Cardiac septum (tissue), 1 donor: ENCODE measurements around the gene DHX58. TPM values are rescaled to one million over a fixed set of nuclear protein-coding genes. Genes with fewer than 3 reads are reported as not detected.
A peak's percentile ranks its signal among the peaks of the same experiment; 100 is the strongest.

Experiments used
- DNase-seq: peaks from one replicate; pipeline ENCODE4 v3.0.0-alpha.2; 2020; ENCODE audit warnings: low spot score
- intact Hi-C: fragments of 100-400 bp; cut with DNase I; formaldehyde crosslinking; loops from one replicate; pipeline ENCODE4 v1.14.0; 2022
- total RNA-seq: library from RNA; stranded (reverse); fragmentation: NEBNext Ultra II Directional; extraction: Animal tissue kit (Norgen Biotek cat#: 25700); gene quantifications from one replicate; pipeline ENCODE4 v1.2.1, GENCODE V29; 2021
- donor health status: DM: no; HTN: no; CAD: no.

Gene DHX58
- total RNA-seq, 1 donor from 2014 or later = 4.5 TPM

DNA sequence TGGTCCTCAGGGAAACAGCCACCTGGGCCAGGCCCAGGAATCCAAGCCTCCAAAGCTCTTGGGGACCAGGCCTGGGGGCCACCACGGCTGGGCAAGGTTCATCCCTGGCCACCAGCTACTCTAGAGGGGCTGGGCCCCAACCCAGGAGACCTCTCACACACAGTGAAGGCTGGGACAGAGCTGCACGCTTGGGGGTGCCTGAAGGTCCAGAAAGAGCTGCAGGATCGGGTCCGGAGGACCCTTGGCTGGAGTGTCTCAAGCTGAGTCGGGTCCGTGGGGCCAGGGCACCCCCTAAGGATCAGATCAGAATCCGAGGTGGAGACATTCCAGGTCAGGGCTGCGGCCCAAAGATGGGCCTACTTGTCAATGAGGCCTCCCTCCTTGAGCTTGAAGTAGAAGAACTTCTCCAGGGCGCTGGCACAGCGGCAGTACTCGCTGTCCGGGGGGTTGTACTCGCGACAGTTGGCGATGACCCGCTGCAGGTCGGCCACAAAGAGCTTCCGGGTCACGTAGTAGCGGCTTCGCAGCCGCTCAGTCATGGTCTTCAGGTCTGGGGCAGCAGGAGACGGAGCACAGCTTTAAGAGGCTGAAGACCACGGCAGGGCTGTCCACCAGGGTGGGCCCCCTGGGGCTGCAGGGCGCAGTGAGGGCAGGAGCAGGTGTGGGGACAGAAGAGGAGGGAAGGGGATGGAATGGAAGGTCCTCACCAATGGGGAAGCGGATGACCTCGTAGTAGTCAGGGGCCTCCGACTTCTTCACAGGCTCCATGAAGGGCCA is 967 bp upstream of the DHX58 start:
- no peak for DNase-seq
- intact Hi-C loops = no loop called here

DNA sequence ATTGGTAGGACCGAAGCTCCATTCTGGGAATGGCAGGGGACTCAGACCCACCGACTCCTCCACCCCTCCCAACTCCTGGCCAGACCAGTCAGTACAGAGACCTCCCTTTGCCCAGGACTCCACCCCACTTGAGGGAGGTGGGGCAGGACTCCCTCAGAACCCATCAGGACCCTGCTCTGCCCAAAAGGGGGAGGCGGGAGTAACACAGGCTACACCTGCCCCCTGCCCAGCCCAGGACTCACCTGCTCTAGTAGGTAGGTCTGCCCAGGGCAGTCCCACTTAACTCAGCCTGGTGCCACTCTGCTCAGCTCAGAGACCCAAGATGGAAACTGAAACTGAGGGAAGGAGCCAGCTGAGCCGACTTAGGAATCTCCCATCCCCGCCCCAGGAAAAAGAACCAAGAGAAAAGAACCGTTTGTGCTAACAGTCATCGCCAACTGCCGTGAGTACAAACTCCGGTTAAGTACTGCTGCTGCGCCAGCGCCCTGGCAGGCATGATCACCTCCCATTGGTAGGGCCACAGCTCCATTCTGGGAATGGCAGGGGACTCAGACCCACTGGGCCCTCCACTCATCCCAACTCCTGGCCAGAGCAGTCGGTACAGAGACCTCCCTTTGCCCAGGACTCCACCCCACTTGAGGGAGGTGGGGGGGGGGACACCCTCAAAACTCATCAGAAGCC is 503 bp downstream of the DHX58 start:
- no peak for DNase-seq
- intact Hi-C loops = no loop called here

DNA sequence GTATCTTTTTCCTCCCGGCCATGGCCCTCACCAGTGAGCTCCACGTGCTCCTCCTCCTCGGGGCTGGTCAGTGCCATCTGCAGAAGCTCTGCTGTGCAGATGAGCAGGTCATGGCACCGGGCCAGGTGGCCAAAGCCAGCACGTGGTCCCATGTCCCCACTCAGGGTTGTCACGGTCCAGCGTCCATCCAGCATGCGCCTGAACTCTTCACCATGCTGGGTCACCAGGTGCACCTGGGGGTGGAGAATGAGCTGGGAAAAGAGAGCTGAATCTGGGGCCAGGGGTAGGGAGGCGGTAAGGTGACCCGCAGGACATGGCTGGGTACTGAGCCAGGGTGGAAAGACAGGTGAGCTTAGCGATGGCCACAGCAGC is 1.3 kb downstream of the DHX58 start:
- intact Hi-C loops = no loop called here
- DNase-seq = no peak

DNA sequence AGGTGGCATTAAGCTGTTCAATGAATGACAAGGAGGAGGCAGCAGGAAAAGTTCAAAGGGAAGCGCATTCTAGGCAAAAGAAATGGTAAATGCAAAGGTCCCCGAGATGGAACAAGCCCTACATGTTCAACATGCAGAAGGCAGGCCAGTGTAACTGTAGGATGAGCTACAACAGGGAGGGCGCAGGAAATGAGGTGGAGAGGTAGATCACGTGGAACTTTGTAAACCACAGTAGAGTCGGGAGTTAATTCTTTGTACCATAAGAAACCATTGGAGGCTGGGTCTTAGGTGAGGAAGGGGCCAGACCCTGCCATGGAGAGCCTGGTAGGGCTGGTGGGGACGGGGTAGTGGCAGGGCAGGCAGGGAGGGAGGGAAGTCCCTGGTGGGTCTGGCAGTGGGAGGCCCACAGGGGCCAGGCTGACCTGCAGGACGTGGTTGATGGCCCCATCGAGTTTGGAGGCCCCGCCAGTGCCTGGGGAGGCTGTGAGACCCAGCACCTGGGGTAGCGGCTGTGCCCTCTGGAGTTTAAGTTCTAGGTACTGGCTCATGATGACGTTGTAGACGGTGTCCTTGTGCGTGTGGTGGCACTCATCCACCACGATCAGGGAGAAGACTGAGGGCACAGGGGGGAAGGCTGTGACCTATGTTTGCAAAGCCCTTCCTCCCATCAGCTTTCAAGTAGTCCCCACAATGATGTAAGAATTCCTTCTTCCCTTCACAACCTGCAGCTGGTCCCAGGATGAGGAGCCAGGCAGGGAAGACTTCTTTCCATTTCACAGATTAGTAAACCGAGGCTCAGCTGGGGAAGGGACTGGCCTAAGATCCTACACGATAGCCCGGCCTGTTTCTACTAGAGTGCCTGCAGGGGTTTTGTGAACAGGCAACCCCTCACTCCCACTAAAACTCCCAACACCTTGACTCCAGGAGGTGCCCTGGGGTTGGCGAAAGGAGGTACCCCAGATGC is 1.9 kb downstream of the DHX58 start:
- DNase-seq = no peak
- intact Hi-C loops = no loop called here

DNA sequence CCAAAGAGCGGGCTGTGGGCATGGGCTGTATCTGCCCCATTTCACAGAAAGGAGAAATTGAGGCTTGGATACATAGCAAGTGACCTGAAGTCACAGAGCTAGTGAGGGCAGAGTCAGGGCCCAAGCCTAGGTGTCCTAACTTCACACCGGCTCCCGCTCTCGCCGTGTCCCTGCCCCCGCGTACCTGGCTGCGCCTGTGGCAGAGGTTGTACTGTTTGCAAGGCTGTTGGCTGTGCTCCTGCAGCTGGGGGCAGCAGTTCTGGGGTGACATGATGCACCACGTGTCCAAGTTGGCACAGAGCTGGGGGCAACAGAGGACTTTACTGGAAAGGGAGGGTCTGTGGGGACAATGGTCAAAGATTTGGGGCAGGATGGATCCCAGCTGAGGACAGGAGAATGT is 3.4 kb downstream of the DHX58 start:
- intact Hi-C loops = no loop called here

DNA sequence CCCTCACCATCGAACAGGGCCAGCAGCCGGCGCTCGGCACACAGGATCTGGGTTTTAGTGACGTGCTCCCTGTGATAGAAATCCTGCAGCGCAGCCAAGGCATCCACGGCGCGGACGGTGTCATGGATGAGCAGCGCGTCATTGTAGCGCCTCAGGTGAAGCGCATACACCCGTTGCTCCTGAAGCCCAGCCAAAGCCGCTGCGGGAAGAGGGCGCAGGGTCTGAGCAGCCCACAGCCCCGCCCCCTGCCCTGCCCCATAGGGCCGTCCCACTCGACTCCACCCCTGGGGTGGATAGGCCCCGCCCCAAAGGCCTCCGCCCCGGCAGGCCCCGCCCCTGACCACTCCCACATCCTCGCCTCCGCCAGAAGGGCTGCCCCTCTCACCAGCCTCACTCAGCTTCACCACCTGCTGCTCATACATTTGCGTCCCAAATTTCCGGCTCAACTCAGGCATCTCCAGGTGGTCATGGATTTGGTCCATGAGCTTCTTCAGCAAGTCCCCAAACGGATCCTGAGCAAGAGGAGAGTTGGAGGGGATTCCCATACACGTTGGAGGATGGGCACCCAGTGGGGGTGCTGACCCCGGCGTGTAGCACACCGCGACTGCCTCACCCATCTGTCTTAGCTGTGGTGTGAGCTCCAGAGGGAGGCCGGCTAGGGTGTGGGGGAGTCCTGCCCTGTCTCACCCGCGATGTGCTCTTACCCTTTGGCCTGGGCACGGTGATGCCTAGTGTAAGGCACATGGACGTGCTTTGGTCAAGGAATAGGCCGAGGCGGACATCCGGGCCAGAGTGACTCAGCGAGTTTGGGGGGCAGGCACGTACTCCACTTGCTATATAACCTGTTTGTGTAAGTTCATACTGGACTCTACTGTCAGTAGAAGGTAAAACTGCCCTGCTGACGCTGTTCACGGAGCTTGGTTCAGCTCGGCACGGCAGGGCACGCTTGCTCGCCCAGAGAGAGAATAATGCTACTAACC is 4.6 kb downstream of the DHX58 start:
- intact Hi-C loops = no loop called here
- peak; percentile 87 for DNase-seq

More for the DNA sequence above, 3.4 kb downstream of the DHX58 start:
- no peak for DNase-seq

DNA sequence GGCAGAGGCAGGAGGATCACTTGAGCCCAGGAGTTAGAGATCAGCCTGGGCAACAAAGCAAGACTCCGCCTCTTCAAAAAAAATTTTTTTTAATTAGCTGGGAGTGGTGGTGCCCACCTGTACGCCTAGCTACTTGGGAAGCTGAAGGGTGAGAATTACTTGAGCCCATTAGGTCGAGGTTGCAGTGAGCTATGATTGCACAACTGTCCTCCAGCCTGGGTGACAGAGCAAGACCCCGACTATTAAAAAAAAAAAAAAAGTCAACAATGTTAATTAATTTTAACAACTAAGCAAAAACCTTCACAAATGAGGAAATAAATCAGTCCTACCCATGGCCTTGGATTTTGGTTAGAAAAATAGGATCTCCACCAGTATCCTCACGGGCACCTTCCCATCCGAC is 5.4 kb downstream of the DHX58 start:
- DNase-seq = no peak
- intact Hi-C loops = no loop called here

DNA sequence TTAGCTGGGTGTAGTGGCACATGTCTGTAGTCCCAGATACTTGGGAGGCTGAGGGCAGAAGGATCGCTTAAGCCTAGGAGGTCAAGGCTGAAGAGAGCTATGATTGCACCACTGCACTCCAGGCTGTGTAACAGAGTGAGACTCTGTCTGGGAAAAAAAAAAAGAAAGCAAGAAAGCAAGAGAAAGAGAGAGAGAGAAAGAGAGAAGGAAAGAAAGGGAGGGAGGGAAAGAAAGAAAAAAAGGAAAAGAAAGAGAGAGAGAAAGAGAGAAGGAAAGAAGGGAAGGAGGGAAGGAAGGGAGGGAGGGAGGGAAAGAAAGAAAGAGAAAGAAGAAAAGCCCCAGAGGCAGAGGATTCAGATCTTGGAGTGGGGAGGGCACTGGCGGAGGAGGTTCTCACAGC is 6.5 kb downstream of the DHX58 start:
- no peak for DNase-seq
- intact Hi-C loops = no loop called here

DNA sequence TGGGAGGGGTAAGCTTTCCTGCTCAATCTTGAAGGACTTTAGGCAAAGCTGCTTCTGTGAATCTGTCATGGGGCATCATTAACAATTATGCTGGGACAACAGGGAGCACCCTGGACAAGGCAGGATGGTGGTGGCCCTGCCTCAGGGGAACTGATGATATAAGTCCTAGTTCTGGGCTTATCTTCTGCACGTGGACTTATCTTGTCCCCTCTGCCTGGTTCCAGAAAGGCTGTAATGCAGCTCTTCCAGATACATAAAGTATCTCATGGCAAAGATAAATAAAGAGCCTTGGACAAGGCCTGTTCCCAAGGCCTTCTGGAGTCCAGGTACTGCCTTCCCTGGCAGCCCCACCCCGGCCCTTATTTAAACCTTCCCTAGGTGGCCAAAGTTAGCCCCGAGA is 8.2 kb downstream of the DHX58 start:
- intact Hi-C loops = loop anchor here (5.0 kb wide), 1 partner anchor 37 kb away; no protein-coding TSS in a partner anchor
- DNase-seq = no peak

DNA sequence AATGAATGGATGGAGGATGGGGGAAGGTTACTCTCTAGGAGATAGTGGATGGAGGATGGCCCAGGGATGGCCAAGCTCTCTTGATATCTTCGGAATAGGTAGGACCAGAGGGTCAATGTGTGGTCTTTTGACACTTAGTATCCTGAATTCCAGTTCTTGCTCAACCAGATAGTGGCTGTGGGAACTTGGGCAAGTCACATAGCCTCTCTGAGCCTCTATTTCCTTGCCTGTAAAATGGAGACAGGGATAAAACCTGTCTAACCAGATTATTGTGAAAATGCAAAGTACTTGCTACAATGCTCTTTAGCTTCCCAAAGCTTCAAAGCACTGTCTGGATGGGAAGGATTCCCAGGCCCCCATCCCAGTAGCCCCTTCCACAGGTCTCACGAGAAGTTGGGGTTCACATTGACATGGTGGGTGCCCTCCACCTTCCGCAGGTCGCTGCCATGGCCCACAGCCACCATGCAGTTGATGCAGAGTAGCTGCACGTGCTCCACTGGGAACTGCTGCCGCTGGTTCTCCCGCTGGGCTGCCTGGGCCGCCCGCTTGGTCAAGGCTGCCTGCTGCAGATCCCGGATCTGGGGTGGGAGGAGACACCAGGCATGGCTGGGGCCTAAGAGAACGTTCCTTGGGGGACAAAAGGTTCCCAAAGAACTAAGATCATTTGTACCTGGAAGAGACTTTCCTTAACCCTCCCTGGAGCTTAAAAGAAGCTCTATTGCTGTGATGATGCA is 9.1 kb downstream of the DHX58 start:
- intact Hi-C loops = loop anchor here (2.0 to 5.0 kb wide), 2 partner anchors 36 to 79 kb away; no protein-coding TSS in a partner anchor
- no peak for DNase-seq

DNA sequence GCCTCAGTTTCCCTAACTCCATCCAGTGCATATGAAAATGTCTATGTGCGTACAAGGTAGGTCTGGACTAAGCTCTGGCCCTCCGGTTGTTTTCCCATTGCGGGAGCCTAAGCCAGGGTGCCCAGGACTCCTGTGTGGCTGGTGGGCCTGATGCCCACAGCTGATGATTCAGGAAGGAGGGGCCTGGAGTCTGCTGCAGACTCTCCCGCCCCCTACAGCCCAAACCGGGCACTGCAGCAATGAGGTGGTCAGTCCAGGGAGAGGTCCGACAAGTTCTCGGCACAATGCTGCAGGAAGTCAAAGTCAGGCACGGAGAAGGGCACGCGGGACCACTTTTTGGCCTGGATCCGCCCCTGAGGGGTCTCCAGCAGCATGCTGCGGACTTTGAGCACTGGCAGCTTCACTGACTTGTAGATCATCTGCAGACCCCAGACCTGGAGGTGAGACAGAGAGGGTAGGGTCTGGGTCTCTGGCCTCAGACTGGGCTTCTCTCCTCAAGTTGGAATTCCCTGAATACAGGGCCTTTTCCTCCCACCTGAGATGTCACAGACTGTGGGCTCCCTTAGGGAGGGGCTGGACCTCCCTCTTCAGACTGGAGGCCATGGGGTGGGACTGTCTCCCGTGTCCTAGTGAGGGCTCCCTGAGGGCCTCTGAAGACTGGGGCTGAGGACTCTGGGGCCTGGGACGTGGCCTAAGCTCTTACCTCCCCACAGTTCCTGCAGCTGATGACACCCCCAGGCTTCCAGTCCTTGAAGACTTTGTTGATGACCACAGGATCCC is 10.8 kb downstream of the DHX58 start:
- intact Hi-C loops = loop anchor here (2.0 to 5.0 kb wide), 2 partner anchors 34 to 77 kb away; no protein-coding TSS in a partner anchor
- no peak for DNase-seq

DNA sequence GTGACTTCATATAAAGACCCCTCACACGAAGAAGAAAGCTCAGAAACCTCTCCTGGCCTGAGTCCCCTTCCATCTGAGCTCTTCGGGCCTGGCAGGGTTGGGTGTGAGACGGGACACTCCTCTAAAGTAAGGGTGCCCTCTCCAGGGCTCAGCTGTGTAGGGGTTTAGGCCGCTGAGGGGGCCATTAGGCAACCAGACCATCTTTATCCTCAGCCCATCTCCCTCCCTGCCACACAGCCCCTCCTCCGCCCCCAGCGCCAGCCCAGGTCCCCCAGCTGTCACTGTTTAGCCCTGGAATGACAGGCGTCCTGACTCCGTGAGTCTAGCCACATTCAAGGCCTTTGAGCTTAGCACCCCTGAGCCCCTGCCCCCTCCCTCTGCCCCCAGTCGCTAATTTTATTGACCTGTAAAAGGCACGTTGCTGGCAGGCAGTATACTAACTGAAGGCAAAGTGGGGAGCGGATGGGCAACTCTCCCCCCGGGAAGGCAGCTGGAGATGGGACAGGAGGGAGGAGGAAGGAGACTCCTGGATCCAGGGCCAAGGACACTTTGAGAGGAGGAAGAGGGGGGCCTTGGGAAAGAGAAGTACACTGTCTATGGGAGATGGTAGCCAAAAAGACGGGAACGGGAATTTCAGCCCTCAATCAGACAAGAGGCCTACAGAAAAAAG is 13.6 kb downstream of the DHX58 start:
- no peak for DNase-seq
- intact Hi-C loops = loop anchor here (5.0 kb wide), 1 partner anchor 137 kb away; no protein-coding TSS in a partner anchor

DNA sequence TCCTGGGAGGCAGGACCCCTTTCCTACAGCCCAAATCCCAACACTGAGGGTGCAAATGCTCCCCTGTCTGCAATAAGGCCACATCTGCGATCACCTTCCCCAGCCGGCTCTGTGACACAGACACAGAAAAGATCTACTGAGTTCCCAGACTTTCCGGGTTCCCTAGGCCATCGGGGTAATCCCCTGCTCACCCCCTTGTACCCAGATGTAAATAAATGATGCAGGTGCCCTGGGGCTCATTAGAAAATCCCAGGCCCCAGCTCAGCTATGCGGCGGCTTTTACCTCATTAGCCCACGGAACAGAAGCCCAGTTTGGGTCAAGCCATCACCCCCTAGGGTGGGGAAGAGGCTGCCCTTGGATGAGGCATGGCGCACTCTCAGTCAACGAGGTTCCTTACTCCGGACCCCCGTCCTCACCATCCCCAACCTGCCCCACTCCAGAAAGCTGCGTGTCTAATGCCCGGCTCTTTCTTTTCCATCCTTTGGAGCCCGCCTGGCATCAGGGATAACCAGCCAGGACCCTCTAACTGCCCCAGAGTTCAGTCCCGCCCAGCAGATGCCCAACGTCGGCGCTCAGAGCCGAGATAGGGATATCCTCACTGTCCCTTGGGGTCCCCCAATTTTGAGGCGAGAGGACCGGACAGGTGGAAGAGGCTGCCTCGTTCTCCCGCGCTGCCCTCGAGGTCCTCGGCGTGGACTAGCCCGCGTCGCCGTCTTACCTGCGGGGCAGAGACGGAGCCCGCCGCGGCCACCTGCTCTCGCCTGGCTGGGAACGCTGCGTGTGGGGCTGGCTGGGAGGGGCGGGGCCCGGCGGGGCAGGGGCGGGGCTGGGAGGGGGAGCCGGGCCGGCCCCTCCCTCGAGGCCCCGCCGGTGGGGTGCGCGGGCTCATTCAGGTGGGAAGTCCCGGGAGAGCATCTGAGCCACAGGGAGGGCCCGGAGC is 14.6 kb downstream of the DHX58 start, which contains the start of gene ZNF385C:
ZNF385C (minus strand) TSS at position 783 of the 941 bp plus-strand sequence. CDS start 35,417 bp downstream, outside the sequence.
- intact Hi-C loops = loop anchor here (5.0 kb wide), 1 partner anchor 136 kb away; no protein-coding TSS in a partner anchor
- no peak for DNase-seq

DNA sequence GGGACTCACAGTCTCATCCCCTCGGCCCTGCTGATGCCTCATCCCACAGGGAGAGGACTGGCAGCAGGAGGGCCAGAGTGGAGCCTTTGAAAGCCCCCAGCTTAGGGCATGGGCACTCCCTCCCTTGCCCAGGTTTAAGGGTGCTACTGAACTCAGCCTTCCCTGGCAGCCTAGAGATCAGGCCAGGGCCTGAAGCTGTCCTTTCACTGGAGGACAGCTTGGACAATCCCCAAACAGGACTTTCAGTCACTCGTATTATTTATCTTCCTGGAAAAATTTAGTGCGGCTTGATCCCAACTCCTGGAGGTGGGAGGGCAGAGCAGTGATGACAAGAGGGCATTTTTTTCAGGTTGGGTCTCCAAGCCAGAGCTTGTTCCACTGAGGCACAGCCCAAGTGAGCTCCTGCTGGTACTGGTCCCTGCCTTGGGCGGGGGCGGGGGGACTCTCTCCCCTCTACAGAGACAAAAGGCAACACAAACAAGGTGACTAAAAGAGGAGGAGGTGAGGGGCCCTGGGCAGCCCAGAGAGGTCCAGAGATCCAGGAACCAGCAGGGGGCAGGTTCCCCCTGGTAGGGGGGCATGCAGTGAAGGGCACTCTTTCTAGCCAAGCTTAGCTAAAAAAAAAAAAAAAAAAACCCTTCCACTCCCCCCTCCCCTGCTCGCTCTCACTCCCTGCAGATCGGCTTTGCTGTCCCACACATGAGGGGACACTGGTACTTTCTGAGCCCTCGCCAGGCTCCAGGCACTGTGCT is 16.0 kb downstream of the DHX58 start:
- no peak for DNase-seq
- intact Hi-C loops = loop anchor here (5.0 kb wide), 1 partner anchor 134 kb away; no protein-coding TSS in a partner anchor
